Non-pigmented ciliary epithelial cell (primary cell): ENCODE results near the gene TRMT112.
A peak's percentile ranks its signal among the peaks of the same experiment; 100 is the strongest.

Source experiments
- DNase-seq: peaks from one replicate; pipeline ENCODE4 v3.0.0-alpha.2; 2010; ENCODE audit warnings: low read depth

TRMT112 gene

GRCh38 chr11:64317325-64317960 is at the start of gene TRMT112:
Gene TRMT112 (minus strand): TSS chr11:64317559. CDS start chr11:64317526, 33 bp downstream.
- DNase-seq = peak; percentile 91

- no peak for DNase-seq
Observed at GRCh38 chr11:64366751-64367150, 49.4 kb upstream of the TRMT112 start.

GRCh38 chr11:64364911-64365310 is 47.6 kb upstream of the TRMT112 start:
- DNase-seq = no peak

- no peak for DNase-seq
Observed at GRCh38 chr11:64364435-64364834, 47.1 kb upstream of the TRMT112 start.

GRCh38 chr11:64362339-64362738 is 45.0 kb upstream of the TRMT112 start:
- no peak for DNase-seq

GRCh38 chr11:64361659-64362058 is 44.3 kb upstream of the TRMT112 start:
- DNase-seq = no peak

- DNase-seq = no peak
Observed at GRCh38 chr11:64360448-64360921, 43.1 kb upstream of the TRMT112 start.

- DNase-seq = no peak
Observed at GRCh38 chr11:64359712-64360445, 42.5 kb upstream of the TRMT112 start.

GRCh38 chr11:64358907-64359711 is 41.8 kb upstream of the TRMT112 start, which contains the start of gene RPS6KA4:
Gene RPS6KA4 (plus strand): TSS chr11:64359162. CDS start chr11:64359236, 74 bp downstream.
- DNase-seq = no peak

- no peak for DNase-seq
Observed at GRCh38 chr11:64358536-64358906, 41.2 kb upstream of the TRMT112 start.

- DNase-seq = no peak
Observed at GRCh38 chr11:64357904-64358535, 40.7 kb upstream of the TRMT112 start.

- DNase-seq = no peak
Observed at GRCh38 chr11:64357446-64357845, 40.1 kb upstream of the TRMT112 start.

- no peak for DNase-seq
Observed at GRCh38 chr11:64356498-64357411, 39.4 kb upstream of the TRMT112 start.

GRCh38 chr11:64355078-64355940 is 38.0 kb upstream of the TRMT112 start:
- no peak for DNase-seq

GRCh38 chr11:64353715-64354506 is 36.6 kb upstream of the TRMT112 start:
- DNase-seq = no peak

GRCh38 chr11:64352995-64353714 is 35.8 kb upstream of the TRMT112 start:
- no peak for DNase-seq

GRCh38 chr11:64352099-64352994 is 35.0 kb upstream of the TRMT112 start:
- no peak for DNase-seq
